Tibial nerve (tissue), 3 donors: ENCODE data around the gene EIF1AD.

Experiments used
- EP300 ChIP-seq, 2 donors: sonication (generic); formaldehyde crosslinking; IDR thresholded peaks; one replicate each; pipeline ENCODE4 v1.6.1; 2017; ENCODE audit warnings: antibody characterized with exemption in 2 of 2, mild to moderate bottlenecking in 1 of 2
- POLR2A ChIP-seq, 2 donors: fragments of 450-650 bp; IDR thresholded peaks; one replicate each; pipeline ENCODE4 v1.6.1; 2017; ENCODE audit warnings: antibody characterized with exemption in 2 of 2, mild to moderate bottlenecking in 2 of 2, moderate library complexity in 2 of 2

DNA sequence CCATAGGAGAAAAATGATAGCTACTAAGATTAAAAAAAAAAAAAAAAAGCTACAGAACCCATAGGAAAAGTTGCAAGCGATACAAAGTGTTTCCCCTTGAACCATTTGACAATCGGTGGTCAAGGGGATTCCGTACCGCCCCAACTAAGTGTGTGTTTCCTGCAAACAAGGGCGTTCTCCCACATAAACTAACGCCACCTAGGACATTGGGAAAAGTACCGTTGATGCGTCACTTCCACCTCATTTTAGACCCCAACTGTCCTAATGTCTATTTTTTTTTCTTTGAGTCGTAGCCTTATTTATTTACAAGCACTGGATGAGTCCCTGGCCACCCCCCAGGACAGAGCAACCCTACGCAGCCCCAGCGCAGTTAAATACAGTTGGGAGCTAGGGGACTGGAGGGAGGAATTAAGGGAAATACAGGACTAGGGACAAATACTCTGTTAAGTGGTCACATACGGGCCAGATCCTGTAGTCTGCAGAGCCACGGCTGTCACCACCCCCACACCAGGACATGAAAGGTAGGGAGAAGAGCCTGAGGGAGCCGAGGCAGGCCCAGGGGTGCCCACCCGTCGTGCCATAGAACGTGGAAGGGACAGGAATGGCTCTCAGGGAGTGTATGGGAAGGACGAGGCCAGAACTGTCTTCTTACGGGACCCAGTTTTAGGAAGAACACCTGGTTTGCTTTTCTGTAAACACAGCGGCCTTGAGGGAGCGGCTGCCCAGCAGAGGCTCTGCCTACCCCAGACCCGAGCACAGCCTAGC is 19.0 kb downstream of the EIF1AD start:
- TF ChIP-seq POLR2A (IDR thresholded peaks at IDR 0.05), result no peak
- TF ChIP-seq EP300 (IDR thresholded peaks at IDR 0.05), result no peak
